IMR-90 (cell line): ENCODE data around the gene DSCAM. TPM values are rescaled to one million over a fixed set of nuclear protein-coding genes. Genes with fewer than 3 reads are reported as not detected.

ENCODE experiments used
- ATAC-seq: fragments of 200-7000 bp; cut with Tn5 transposase; 2 replicates; pipeline ENCODE4 v1.9.1; 2020; ENCODE audit warnings: low read depth, mild to moderate bottlenecking, moderate library complexity
- BruUV-seq: library from RNA; stranded (reverse); fragments of 400-500 nt; replicated peaks from 2 replicates; lab custom pipeline; 2021; lab: Mats Ljungman, UMichigan
- CTCF ChIA-PET: fragments of 300-600 bp; formaldehyde crosslinking; extraction: SDS; loops from one replicate; lab custom pipeline; 2021; ENCODE audit warnings: antibody characterized with exemption; lab: Yijun Ruan, JAX
- POLR2A ChIA-PET: fragments of 300-600 bp; sonication (Branson Sonifier 250); formaldehyde crosslinking; loops from one replicate; lab custom pipeline; 2022; ENCODE audit warnings: antibody characterized with exemption; ENCODE audit not compliant: unreplicated experiment; lab: Charles Lee
- DNase-seq: peaks from one replicate; pipeline ENCODE4 v3.0.0; 2013
- H2AFZ ChIP-seq: replicated peaks from 2 replicates; pipeline ENCODE3; 2013; ENCODE audit warnings: low read length, mild to moderate bottlenecking; ENCODE audit not compliant: poor library complexity
- H2AK5ac ChIP-seq: 2 replicates; pipeline ENCODE4 v1.6.1; 2013; ENCODE audit warnings: low read depth, low read length, inconsistent platforms
- H2AK9ac ChIP-seq: replicated peaks from 2 replicates; pipeline ENCODE3; 2013; ENCODE audit warnings: mild to moderate bottlenecking, low read depth, low read length, moderate library complexity; ENCODE audit not compliant: poor library complexity
- H2BK120ac ChIP-seq: 2 replicates; pipeline ENCODE4 v1.6.1; 2013; ENCODE audit warnings: low read depth, low read length, inconsistent platforms
- H2BK15ac ChIP-seq: 3 replicates; pipeline ENCODE4 v1.6.1; 2013; ENCODE audit warnings: low read depth, low read length, inconsistent platforms
- H2BK20ac ChIP-seq: 2 replicates; pipeline ENCODE4 v1.6.1; 2013; ENCODE audit warnings: low read depth, mild to moderate bottlenecking, inconsistent platforms, low read length, moderate library complexity
- H2BK5ac ChIP-seq: 2 replicates; pipeline ENCODE4 v1.6.1; 2013; ENCODE audit warnings: mild to moderate bottlenecking, low read depth, low read length, inconsistent platforms; ENCODE audit not compliant: poor library complexity, severe bottlenecking
- H3K14ac ChIP-seq: replicated peaks from 2 replicates; pipeline ENCODE4 v1.6.1; 2013; ENCODE audit warnings: low read depth, low read length, inconsistent platforms
- H3K18ac ChIP-seq: 2 replicates; pipeline ENCODE4 v1.6.1; 2013; ENCODE audit warnings: low read depth, low read length, control low read depth
- H3K23ac ChIP-seq: 2 replicates; pipeline ENCODE4 v1.6.1; 2013; ENCODE audit warnings: low read depth, low read length, inconsistent platforms
- H3K27ac ChIP-seq: 2 replicates; pipeline ENCODE4 v1.5.1; 2013; ENCODE audit warnings: mild to moderate bottlenecking, control low read depth, low read length; ENCODE audit not compliant: insufficient read depth
- H3K27me3 ChIP-seq: 2 replicates; pipeline ENCODE4 v1.6.1; 2013; ENCODE audit warnings: low read length; ENCODE audit not compliant: control insufficient read depth, insufficient read depth
- H3K36me3 ChIP-seq: 2 replicates; pipeline ENCODE4 v1.6.1; 2013; ENCODE audit warnings: low read length, mixed read lengths; ENCODE audit not compliant: control insufficient read depth, insufficient read depth
- H3K4ac ChIP-seq: 2 replicates; pipeline ENCODE4 v1.6.1; 2013; ENCODE audit warnings: low read depth, low read length, inconsistent platforms
- H3K4me1 ChIP-seq: 2 replicates; pipeline ENCODE4 v1.6.1; 2013; ENCODE audit warnings: low read length, mixed read lengths; ENCODE audit not compliant: control insufficient read depth, insufficient read depth
- H3K4me2 ChIP-seq: 2 replicates; pipeline ENCODE4 v1.6.1; 2013; ENCODE audit warnings: low read depth, mild to moderate bottlenecking, control low read depth, low read length, moderate library complexity
- H3K4me3 ChIP-seq: 2 replicates; pipeline ENCODE4 v1.5.1; 2013; ENCODE audit warnings: low read depth, mild to moderate bottlenecking, control low read depth, low read length, moderate library complexity; ENCODE audit not compliant: insufficient read depth
- H3K56ac ChIP-seq: 2 replicates; pipeline ENCODE4 v1.6.1; 2013; ENCODE audit warnings: low read length, inconsistent platforms; ENCODE audit not compliant: insufficient read depth; ENCODE audit errors: extremely low read depth
- H3K79me1 ChIP-seq, 2 experiments: 2 replicates each; pipeline ENCODE4 v1.6.1; 2013; ENCODE audit warnings: low read length in 2 of 2, inconsistent platforms in 1 of 2, low read depth in 1 of 2
- H3K9ac ChIP-seq: 2 replicates; pipeline ENCODE4 v1.6.1; 2013; ENCODE audit warnings: low read depth, low read length, control low read depth
- H3K9me1 ChIP-seq: 2 replicates; pipeline ENCODE4 v1.6.1; 2013; ENCODE audit warnings: low read length, inconsistent platforms; ENCODE audit not compliant: insufficient read depth
- H3K9me3 ChIP-seq: 2 replicates; pipeline ENCODE4 v1.6.1; 2013; ENCODE audit warnings: low read length; ENCODE audit not compliant: control insufficient read depth, insufficient read depth
- H4K20me1 ChIP-seq: 2 replicates; pipeline ENCODE4 v1.6.1; 2013; ENCODE audit warnings: low read length, inconsistent platforms; ENCODE audit not compliant: insufficient read depth
- H4K5ac ChIP-seq: 2 replicates; pipeline ENCODE4 v1.6.1; 2013; ENCODE audit warnings: mild to moderate bottlenecking, low read depth, low read length, control low read depth
- H4K8ac ChIP-seq, 2 experiments: 2 replicates each; pipeline ENCODE4 v1.6.1; 2013; ENCODE audit warnings: low read depth in 2 of 2, low read length in 2 of 2, control low read depth in 1 of 2, inconsistent platforms in 1 of 2
- H4K91ac ChIP-seq: 2 replicates; pipeline ENCODE4 v1.6.1; 2013; ENCODE audit warnings: low read depth, low read length, inconsistent platforms; ENCODE audit not compliant: insufficient read depth
- BHLHE40 ChIP-seq: fragments of 150-350 bp; IDR thresholded peaks from 2 replicates; pipeline ENCODE4 v1.6.1; 2016; ENCODE audit warnings: mild to moderate bottlenecking, low read depth, low read length
- CEBPB ChIP-seq: IDR thresholded peaks from 2 replicates; pipeline ENCODE4 v1.6.1; 2012; ENCODE audit warnings: low read depth, low read length, improper control_type of control experiment
- CHD1 ChIP-seq: IDR thresholded peaks from 2 replicates; pipeline ENCODE4 v1.6.1; 2012; ENCODE audit warnings: low read depth, low read length, improper control_type of control experiment
- CTCF ChIP-seq: conservative IDR thresholded peaks from 2 replicates; pipeline ENCODE4 v1.5.1; 2012; ENCODE audit warnings: mild to moderate bottlenecking, low read depth, low read length, improper control_type of control experiment
- FOS ChIP-seq: fragments of 150-350 bp; IDR thresholded peaks from 2 replicates; pipeline ENCODE4 v1.6.1; 2016; ENCODE audit warnings: low read depth, low read length
- MAFK ChIP-seq: IDR thresholded peaks from 2 replicates; pipeline ENCODE4 v1.6.1; 2012; ENCODE audit warnings: low read depth, low read length, improper control_type of control experiment
- MAZ ChIP-seq: IDR thresholded peaks from 2 replicates; pipeline ENCODE4 v1.6.1; 2012; ENCODE audit warnings: low read depth, mild to moderate bottlenecking, low read length, improper control_type of control experiment, moderate library complexity, borderline replicate concordance
- MXI1 ChIP-seq: IDR thresholded peaks from 2 replicates; pipeline ENCODE4 v1.6.1; 2012; ENCODE audit warnings: low read depth, mild to moderate bottlenecking, low read length, moderate library complexity, borderline replicate concordance
- NFE2L2 ChIP-seq: fragments of 150-350 bp; IDR thresholded peaks from 2 replicates; pipeline ENCODE4 v1.6.1; 2016; ENCODE audit warnings: low read depth, mild to moderate bottlenecking, low read length
- POLR2A ChIP-seq: IDR thresholded peaks from 2 replicates; pipeline ENCODE4 v1.6.1; 2012; ENCODE audit warnings: mild to moderate bottlenecking, low read depth, low read length
- RAD21 ChIP-seq: IDR thresholded peaks from 2 replicates; pipeline ENCODE4 v1.6.1; 2012; ENCODE audit warnings: low read length, improper control_type of control experiment
- RCOR1 ChIP-seq: IDR thresholded peaks from 2 replicates; pipeline ENCODE4 v1.6.1; 2012; ENCODE audit warnings: mild to moderate bottlenecking, low read length, improper control_type of control experiment; ENCODE audit not compliant: insufficient replicate concordance
- RFX5 ChIP-seq: IDR thresholded peaks from 2 replicates; pipeline ENCODE4 v1.8.0; 2012; ENCODE audit warnings: low read depth, mild to moderate bottlenecking, low read length, moderate library complexity
- SMC3 ChIP-seq: fragments of 150-350 bp; IDR thresholded peaks from 2 replicates; pipeline ENCODE4 v1.6.1; 2016; ENCODE audit warnings: low read depth, mild to moderate bottlenecking, antibody characterized with exemption, low read length, moderate library complexity
- USF2 ChIP-seq: fragments of 150-350 bp; IDR thresholded peaks from 2 replicates; pipeline ENCODE4 v1.6.1; 2017; ENCODE audit warnings: mild to moderate bottlenecking, antibody characterized with exemption, low read length, low read depth
- WGBS, 2 experiments: methylation state at CpG; one replicate each; pipeline versions ENCODE4 v1.1.5 to v1.1.7; 2013; ENCODE audit warnings: missing lambda C conversion rate in 2 of 2; ENCODE audit not compliant: insufficient read length in 1 of 2; ENCODE audit errors: extremely low coverage in 2 of 2; 5-methylcytosine and 5-hydroxymethylcytosine counted together
- dilution Hi-C: fragments of 300-500 bp; cut with HindIII; formaldehyde crosslinking; loops from one replicate; pipeline ENCODE4 v1.14.3; 2018; ENCODE audit warnings: low sequenced_read_pairs; ENCODE audit not compliant: unreplicated experiment
- in situ Hi-C: fragments of 300-500 bp; cut with MboI; formaldehyde crosslinking; loops from 3 replicates; pipeline ENCODE4 v1.14.3; 2019; ENCODE audit warnings: low sequenced_read_pairs, inconsistent platforms, mixed read lengths
- intact Hi-C: fragments of 100-400 bp; cut with micrococcal nuclease; formaldehyde crosslinking; loops from 2 replicates; pipeline ENCODE4 v1.10.0; 2022
- polyA plus RNA-seq, 3 experiments: library from polyadenylated mRNA; depleted of rRNA; stranded (reverse); fragments of >200 nt; gene quantifications; 2 replicates each; pipeline ENCODE4 v1.2.3, GENCODE V29; 2012; ENCODE audit warnings: low replicate concordance in 1 of 3
- total RNA-seq: library from RNA; depleted of rRNA; stranded (reverse); fragments of >200 nt; gene quantifications from 2 replicates; pipeline ENCODE4 v1.2.3, GENCODE V29; 2012
- TF ChIP-seq, protein P1 (sequence below): fragments of 150-350 bp; IDR thresholded peaks from 2 replicates; pipeline ENCODE4 v1.6.1; 2016; ENCODE audit warnings: low read depth, mild to moderate bottlenecking, low read length, moderate library complexity, borderline replicate concordance

The DSCAM gene
- total and polyA plus RNA-seq, 2 of the 4 experiments (the other 2 are of a cell fraction): under 0.01 to 0.02 TPM

DNA sequence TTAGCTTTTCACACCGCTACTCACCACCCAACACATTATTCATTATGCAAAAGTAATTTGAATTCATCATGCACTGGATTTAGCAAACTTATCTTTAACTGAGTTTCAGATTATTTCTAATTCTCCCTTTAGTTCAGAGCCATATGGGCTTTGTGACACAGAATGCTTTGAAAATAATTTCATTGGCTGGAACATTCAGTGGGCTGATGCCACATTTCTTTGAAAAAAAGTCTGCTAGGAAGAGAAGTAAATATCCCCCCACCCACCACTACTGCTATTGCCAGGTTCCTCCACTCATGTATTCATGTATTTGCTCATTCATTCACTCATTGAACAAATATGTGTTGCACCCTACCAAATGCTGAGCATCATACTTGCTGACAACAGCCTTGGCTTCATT, 280.5 kb downstream of the DSCAM start:
- dilution Hi-C loops: no loop called here
- no peak overlapping the region for H3K4me2 ChIP-seq
- POLR2A ChIA-PET: no interaction called here

More for the DNA sequence above, 280.5 kb downstream of the DSCAM start:
- intact Hi-C loops (no loop called here), in situ Hi-C loops (no loop called here)
- Histone ChIP-seq H3K27me3 (no peaks in the 10 kb centered on the region), H3K4me1 (no peaks in the 10 kb centered on the region), H3K27ac (no peak overlapping the region), H4K20me1 (no peaks in the 10 kb centered on the region), H2BK5ac (no peak overlapping the region), H4K8ac (no peak overlapping the region), H3K9me3 (peaks cover 31% of the 10 kb centered on the region), H2AFZ (no peak overlapping the region), H3K56ac (no peak overlapping the region), H3K14ac (no peak overlapping the region), H3K23ac (no peak overlapping the region), H4K5ac (no peak overlapping the region), H3K9me1 (no peaks in the 10 kb centered on the region), H3K4me3 (no peak overlapping the region), H3K4ac (no peak overlapping the region), H2BK15ac (no peak overlapping the region), H3K18ac (no peak overlapping the region), H2AK5ac (no peak overlapping the region), H3K36me3 (no peaks in the 10 kb centered on the region), H2AK9ac (no peak overlapping the region), H2BK20ac (no peak overlapping the region), H3K9ac (no peak overlapping the region), H4K91ac (no peak overlapping the region), H2BK120ac (no peak overlapping the region), H3K79me1 (no peaks in the 10 kb centered on the region)
- DNase-seq (no peak), ATAC-seq (no peak)
- no TSS peak for BruUV-seq
- CTCF ChIA-PET: no interaction called here
- no peak for TF ChIP-seq USF2
- TF ChIP-seq RFX5: no peak
- TF ChIP-seq BHLHE40: no peak
- TF ChIP-seq RCOR1: no peak
- TF ChIP-seq CEBPB: no peak
- no peak for TF ChIP-seq MXI1
- TF ChIP-seq MAFK: no peak
- no peak for TF ChIP-seq RAD21
- no peak for TF ChIP-seq MAZ
- no peak for TF ChIP-seq SMC3
- TF ChIP-seq FOS: no peak
- TF ChIP-seq, protein P1, sequence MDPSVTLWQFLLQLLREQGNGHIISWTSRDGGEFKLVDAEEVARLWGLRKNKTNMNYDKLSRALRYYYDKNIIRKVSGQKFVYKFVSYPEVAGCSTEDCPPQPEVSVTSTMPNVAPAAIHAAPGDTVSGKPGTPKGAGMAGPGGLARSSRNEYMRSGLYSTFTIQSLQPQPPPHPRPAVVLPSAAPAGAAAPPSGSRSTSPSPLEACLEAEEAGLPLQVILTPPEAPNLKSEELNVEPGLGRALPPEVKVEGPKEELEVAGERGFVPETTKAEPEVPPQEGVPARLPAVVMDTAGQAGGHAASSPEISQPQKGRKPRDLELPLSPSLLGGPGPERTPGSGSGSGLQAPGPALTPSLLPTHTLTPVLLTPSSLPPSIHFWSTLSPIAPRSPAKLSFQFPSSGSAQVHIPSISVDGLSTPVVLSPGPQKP: no peak
- no peak for TF ChIP-seq NFE2L2
- no peak for TF ChIP-seq CTCF
- no peak for TF ChIP-seq POLR2A
- no peak for TF ChIP-seq CHD1
- no CpG with 5 or more reads among the region's 1 CpG for WGBS, 2 experiments
